ENCODE data around the gene ALX4. TPM values are rescaled to one million over a fixed set of nuclear protein-coding genes. Genes with fewer than 3 reads are reported as not detected.

The ALX4 gene
- total and polyA plus RNA-seq, 2 donors (not counting 3 experiments of a cell fraction or from before 2014, with no cell fraction given), result not detected

- no peaks in the 10 kb centered on the region for H3K9me1 ChIP-seq (replicated peaks; ENCODE audit: control insufficient read depth, extremely low read depth, insufficient read depth, low read length)
- no peaks in the 10 kb centered on the region for H3K4me1 ChIP-seq (ENCODE audit: control insufficient read depth, extremely low read depth, insufficient read depth, low read length)
- H3K9me3 ChIP-seq (replicated peaks; ENCODE audit: control insufficient read depth, insufficient read depth, low read length), result no peaks in the 10 kb centered on the region
- no peak overlapping the region for H2AFZ ChIP-seq (ENCODE audit: low read depth, low read length)
- DNase-seq (ENCODE audit: low read depth, low spot score) (no peak), FAIRE-seq (no peak)
- CTCF ChIA-PET, result no interaction called here
- intact Hi-C loops (cut with micrococcal nuclease) (no loop called here), dilution Hi-C loops (cut with MboI; ENCODE audit: extremely low pct_ligation_motif_present, low sequenced_read_pairs) (no loop called here)
- no peak overlapping the region for H3K4me2 ChIP-seq (ENCODE audit: insufficient read depth, low read length)
- TF ChIP-seq FOS (IDR thresholded peaks at IDR 0.05; ENCODE audit: borderline replicate concordance, insufficient read depth, low read length) (no peak), CTCF (IDR thresholded peaks at IDR 0.05; ENCODE audit: extremely low read depth in 1 of 2, insufficient read depth in 1 of 2, low read depth in 1 of 2, low read length in 2 of 2) (no peak), MYC (IDR thresholded peaks at IDR 0.05; ENCODE audit: low read depth, low read length) (no peak), GATA2 (IDR thresholded peaks at IDR 0.05; ENCODE audit: insufficient read depth, insufficient read length, low read depth, low read length) (no peak), EZH2 (IDR thresholded peaks at IDR 0.05; ENCODE audit: borderline replicate concordance, low read depth, low read length, severe bottlenecking) (no peak), POLR2AphosphoS5 (IDR thresholded peaks at IDR 0.05; ENCODE audit: insufficient read depth, low read depth, low read length) (no peak), JUN (IDR thresholded peaks at IDR 0.05; ENCODE audit: borderline replicate concordance, insufficient read depth, insufficient read length, low read depth) (no peak), POLR2A (IDR thresholded peaks at IDR 0.05; ENCODE audit: low read depth, low read length) (no peak), MAX (IDR thresholded peaks at IDR 0.05; ENCODE audit: insufficient read depth, insufficient read length) (no peak)
- no TSS peak for BruUV-seq (replicated peaks)
- H3K36me3 ChIP-seq (ENCODE audit: control insufficient read depth in 2 of 2, extremely low read depth in 1 of 2, insufficient read depth in 2 of 2, low read length in 2 of 2), result no peaks in the 10 kb centered on the region
- no peaks in the 10 kb centered on the region for H4K20me1 ChIP-seq (replicated peaks; ENCODE audit: control insufficient read depth, extremely low read depth, insufficient read depth, low read length)
- no peak overlapping the region for H3K27ac ChIP-seq (ENCODE audit: insufficient read depth, low read depth, low read length)
- H3K27me3 ChIP-seq (ENCODE audit: control insufficient read depth in 2 of 2, insufficient read depth in 2 of 2, low read length in 2 of 2), result peaks cover 0 to 3% of the 10 kb centered on the region in 2 experiments
- no peaks in the 10 kb centered on the region for H3K79me2 ChIP-seq (ENCODE audit: control insufficient read depth, insufficient read depth, low read length)
- POLR2A ChIA-PET, result no interaction called here
- no peak overlapping the region for H3K9ac ChIP-seq (replicated peaks; ENCODE audit: extremely low read depth, insufficient read depth, low read length)
- no peak overlapping the region for H3K4me3 ChIP-seq (replicated peaks in 1 of 3; ENCODE audit: insufficient read depth in 1 of 3, low read depth in 1 of 3, low read length in 3 of 3)
Measured at GRCh38 chr11:44356351-44356750, 46.4 kb upstream of the ALX4 start.

Data from endothelial cell of umbilical vein (primary cell).